Ammon's horn (tissue), 1 donor: ENCODE results near the gene CPSF3.
"Not testable (repeated sequence)": the region's sequence is repeated elsewhere in the genome, so short reads cannot be mapped to it uniquely, and the experiment has no call there.

ENCODE experiments used
- DNase-seq: peaks from one replicate; pipeline ENCODE4 v3.0.0-alpha.2; 2016; ENCODE audit warnings: low spot score

Gene CPSF3

DNA sequence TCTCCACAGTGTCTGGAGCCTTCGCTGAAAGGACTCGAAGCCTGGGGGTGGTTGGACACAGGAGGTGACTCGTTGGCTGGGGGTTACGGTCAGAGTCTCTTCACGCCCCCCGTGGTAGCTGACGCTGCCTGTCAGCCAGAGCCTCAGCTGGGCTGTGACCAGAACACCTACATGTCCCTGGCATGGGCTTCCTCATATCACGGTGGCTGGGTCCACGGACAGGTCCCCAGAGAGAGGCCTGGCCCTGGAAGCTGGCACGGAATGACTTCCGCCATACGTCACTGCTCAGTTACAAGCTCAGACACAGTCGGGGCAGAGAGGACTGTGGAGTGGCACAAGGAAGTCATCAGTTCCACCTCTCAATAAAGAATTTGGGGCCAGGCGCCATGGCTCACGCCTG is 28.6 kb upstream of the CPSF3 start:
- no peak for DNase-seq

DNA sequence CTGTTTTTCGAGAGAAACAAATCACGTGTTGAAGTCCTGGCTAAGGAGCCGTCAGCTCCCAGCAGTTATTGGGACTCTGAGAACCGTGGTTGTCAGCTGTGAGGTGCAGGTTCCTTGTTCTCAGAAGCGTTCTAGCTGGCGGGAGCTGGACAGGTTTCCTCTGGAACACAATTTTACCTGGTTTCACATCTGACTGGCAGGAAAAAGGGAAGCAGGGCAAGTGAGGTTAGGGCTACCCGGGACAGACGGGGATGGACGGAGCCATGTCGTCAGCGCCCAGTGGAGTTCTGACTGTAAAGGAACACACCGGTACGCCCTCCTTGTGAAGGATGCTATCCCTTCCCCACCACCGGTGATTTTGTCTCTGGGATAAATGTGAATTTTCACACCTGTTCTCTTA is 26.3 kb upstream of the CPSF3 start:
- no peak for DNase-seq

DNA sequence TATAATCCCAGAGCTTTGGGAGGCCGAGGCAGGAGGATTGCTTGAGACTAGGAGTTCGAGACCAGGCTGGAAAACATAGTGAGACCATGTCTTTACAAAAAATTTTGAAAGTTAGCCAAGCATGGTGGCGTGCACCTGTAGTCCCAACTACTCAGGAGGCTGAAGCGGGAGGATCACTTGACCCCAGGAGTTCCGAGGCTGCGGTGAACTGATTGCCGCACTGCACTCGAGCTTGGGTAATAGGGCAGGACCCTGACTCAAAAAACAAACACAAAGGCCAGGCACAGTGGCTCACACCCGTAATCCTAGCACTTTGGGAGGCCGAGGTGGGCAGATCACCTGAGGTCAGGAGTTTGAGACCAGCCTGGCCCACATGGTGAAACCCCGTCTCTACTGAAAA is 25.2 kb upstream of the CPSF3 start:
- DNase-seq, result not testable (repeated sequence)

DNA sequence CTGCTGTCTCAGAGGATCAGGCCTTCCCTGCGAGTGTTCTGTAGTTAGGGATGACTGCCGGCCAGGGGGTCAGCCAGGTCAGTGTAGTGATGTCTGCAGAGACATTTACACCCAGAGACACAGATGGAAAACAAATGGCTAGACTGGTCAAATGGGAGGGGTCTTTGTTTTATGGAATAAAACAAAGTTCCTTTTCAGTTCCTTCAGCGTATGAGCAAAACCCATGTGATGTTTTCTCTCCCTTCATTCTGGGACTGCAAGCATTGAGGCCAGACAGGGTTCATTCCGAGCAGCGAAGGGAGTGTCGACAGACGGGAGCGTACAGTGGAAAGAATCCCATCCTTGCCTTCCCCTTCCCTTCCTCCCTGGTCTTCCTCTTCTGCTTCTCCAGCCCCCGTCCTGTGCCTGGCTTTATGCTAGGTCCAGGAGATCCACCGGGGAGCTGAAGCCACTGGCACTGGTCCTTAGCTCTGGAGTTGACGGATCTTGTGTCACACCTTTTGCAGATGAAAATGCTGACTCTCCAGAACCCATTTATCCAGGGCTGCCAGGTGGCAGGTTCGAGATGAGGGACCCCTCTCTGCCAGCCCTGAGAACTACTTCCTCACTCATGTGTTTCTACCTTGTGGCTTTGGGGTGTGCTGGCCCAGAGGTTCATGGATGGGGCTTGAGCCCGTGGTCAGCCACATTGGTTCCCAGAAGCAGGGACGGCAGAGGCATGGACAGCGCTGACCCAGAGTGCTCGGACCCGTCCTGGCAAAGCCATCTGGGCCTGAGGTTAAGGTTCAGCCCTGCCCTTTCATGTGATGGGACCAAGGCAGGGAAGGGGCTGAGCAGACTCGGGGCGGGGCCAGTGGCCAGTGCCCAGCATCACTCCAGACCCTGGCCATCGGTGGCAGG is 24.3 kb upstream of the CPSF3 start:
- DNase-seq, result no peak

DNA sequence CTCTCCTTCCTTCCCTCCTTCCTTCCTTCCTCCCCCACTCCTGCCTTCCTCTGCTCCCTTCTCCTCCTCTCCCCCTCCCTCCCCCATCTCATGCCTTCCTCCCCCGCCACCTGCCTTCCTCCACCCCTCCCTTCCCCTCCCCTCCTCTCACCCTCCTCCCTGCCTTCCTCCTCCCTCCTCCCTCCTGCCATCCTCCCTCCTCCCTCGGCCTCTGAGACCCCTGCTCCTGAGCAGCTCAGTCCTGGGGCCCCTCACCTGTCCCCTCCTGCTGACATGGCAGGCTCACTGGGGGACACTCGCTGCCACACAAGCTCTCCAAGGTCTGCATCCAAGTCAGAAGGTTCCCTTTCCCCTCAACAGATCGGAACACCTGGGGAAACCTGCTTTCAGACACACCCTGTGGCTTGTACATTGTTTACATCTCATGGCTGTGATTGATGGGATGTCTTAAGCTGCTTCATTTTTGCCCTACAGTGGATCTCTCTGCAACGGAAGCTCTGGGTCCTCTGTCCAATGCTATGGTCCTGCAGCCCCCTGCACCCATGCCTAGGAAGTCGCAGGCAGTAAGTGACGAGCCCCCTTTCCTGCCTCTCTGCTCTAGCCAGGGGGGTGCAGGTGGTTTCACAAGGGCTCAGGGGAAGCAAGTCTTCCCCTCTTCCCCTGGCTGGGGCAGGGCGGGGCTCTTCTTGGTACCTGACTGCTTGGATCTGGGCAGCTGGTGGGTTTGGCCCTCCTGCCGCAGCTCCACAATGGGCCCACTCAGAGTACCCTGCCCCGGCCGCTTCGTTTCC is 23.0 kb upstream of the CPSF3 start:
- DNase-seq, result no peak

DNA sequence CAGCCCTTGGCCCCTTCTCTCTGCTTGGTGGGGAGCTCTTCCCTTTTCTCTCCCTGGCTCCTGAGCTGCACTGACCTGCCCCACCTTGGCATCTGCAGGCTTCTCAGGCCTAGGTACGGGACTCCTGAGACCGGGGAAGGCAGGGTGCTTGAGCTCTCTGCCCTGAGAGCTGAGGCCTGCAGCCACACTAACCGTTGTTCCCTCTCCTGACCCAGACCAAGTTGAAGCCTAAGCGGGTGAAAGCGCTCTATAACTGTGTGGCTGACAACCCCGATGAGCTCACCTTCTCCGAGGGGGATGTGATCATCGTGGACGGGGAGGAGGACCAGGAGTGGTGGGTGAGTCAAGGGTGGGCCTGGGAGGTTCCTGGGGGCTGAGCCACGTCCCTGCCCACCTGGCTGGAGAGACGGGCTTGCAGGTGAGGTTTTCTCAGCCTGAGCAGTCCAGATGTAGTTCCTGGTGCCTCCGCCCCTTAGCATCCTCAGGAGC is 22.4 kb upstream of the CPSF3 start:
- no peak for DNase-seq

DNA sequence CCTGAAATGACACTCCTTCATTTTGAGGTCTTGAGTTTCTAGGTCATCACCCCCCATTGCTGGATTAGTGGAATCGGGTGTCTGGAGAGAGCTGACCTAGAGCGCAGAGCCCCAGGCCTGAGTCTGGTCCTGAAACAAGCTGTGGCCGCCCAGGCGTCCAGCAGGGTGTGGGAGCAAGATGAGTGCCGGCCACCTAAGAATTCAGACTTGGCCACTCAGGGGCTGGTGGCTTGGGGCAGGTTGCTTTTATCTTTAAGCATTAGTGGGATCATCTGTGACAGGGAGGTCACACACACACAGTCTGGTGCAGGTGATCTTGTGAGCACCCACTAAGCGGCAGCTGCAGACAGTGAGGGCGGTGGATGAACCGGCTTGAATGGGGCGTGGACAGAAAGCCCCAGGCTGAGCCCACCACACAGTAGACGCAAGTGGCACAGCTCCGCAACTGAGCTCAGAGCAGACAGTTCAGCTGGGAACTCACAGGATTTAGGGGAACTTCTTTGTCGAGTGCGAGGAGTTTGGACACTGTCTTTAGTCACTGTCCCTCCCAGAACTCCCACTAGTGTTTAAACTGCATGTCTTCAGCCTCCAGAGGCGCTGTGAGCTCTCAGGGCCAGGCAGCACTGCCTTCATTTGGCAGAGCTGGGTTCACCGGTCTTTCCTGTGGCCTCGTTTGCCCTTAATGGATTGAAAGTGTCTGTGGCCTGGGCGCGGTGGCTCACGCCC is 21.6 kb upstream of the CPSF3 start:
- DNase-seq, result no peak

DNA sequence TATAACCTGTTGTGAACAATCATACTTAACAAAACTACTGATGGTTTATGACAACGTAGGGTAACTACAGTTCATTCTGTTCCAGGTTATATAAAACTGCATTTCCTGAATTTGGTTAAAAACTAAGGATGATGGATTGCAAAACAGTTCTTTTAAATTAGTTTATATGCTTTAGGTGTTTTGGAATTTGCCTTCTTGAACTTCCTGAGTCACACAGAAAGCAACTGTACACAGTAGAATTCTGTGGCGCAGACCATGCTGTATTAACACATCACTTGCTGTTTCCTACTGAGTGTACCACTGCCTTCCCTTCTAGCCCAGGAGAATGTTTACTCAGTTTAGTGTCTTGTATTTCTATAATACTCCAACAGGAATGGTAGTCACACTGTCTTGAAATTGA is 19.5 kb upstream of the CPSF3 start:
- DNase-seq, result no peak

DNA sequence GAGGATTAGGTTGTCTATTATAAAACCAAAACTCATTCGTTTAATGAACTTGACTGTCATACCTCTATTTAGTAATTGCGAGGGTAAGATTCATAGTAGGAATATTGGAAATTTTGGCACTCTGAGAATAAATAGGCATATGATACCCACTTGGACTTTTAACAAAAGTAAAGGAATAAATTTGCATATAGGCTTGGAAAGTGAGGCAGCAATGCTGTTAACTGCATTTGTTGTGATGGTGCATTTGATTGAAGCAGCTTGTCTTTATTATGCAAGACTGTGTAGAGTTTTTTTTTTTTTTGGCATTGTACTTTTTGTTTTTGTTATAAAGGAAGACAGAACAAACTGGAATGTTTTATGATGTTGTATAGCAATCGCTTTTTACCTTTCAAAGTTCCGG is 19.0 kb upstream of the CPSF3 start:
- no peak for DNase-seq

DNA sequence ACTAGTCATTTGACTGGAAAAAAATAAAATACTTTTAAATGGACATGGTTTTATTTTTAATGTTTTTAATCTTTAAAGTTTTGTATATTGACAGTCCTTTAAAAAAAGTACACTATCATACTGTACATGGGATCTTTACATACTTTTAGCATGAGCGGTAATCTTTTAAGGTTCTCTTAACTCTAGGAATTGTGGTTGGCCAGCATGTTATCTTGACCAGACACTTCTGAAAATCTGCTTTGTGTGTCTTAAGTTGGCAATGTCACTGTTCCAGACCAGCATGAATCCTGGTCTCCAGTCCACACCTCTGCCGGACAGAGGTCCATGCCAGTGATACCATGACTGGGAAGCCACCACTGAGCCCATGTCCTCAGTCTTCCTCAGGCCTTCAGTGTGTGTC is 17.8 kb upstream of the CPSF3 start:
- no peak for DNase-seq

DNA sequence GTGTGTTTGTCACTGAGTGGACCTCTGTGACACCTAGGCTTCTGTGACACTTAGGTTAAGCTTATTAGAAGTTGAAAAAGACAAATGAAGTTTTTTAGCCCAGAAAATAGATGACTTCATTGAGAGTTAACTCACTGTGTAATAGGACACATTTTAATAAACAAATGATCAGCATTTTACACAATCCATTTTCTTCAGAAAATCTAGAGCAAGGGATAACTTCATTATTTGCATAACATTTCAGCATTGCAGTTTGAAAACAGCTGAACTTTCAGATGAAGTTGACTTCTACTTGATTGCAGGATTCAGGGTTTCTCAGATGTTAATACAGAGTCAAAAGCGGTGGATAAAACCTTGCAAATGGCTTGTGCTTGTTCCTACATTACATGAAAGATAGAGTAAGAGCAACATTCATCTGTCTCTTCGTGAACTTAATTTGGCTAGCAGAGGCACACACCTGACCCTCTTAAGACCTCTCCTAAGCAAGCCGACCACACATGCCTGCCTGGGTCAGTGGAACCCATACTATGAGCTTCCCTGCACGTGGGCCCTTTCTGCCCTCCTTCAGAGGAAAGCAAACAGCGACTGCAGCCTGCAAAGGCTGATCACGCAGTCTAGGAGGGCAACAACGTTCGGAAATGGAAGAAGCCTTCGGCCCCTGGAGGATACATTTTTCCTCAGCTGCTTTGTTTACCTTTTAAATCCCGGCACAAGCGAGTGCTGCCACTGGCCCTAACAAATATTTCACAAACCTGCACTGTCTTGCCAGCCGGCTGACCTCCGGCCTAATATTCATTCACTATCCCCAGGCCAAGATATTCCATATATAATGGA is 16.7 kb upstream of the CPSF3 start:
- no peak for DNase-seq

DNA sequence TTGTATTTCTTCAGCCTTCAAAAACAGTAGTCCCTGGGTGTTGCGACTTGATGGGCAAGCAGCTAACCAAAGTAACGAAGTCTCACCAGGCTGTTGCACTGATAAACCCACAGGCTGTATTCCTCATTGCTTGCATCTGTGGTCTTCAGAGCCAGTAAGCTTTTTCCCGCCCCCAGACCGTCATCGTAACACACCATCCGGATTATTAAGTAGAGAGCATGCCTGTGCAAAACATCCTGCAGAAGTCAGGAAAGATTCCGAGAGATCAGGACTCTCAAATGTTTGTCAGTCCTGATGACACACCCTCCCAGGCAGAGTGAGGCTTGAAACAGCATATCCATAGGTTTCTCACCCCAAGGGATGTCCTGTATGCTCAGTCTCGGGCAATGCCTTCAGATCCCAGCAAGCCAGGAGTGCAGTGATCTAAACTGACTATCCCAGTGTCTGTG is 16.1 kb upstream of the CPSF3 start:
- no peak for DNase-seq

DNA sequence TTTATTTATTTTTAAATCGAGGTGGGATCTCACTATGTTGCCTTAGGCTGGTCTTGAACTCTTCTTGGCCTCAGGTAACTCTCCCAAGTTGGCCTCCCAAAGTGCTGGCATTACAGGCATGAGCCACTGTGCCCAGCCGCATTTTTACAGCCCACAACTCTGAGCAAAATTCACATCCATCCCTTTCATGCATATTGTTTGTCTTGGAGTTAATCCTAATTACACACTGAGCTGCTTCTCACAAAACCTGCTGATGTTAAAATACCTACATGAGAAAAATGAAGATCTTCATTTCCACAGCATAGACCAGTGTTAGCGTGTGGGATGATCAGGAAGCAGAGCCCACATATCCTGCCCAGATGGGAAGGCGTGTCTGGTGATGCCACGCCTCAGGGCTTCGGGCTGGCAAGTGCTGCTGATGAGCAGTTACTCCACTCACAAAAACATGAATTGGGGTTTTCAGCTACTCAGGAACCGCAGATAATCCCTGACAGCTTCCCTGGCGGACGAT is 14.8 kb upstream of the CPSF3 start:
- peak; percentile 68 for DNase-seq

DNA sequence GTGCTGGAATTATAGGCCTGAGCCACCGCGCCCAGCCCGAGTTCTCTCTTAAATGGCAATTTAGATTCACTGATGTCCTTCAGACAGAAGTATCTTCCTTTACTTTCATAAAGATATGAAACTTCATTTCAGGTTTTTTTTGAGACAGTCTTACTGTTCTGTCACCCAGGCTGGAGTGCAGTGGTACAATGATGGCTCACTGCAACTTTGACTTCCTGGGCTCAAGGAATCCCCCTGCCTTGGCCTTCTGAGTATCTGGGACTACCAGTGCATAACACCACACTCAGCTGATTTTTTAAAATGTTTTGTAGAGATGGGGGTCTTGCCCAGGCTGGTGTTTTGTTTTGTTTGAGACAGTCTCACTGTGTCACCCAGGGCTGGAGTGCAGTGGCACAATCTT is 13.3 kb upstream of the CPSF3 start:
- no peak for DNase-seq

DNA sequence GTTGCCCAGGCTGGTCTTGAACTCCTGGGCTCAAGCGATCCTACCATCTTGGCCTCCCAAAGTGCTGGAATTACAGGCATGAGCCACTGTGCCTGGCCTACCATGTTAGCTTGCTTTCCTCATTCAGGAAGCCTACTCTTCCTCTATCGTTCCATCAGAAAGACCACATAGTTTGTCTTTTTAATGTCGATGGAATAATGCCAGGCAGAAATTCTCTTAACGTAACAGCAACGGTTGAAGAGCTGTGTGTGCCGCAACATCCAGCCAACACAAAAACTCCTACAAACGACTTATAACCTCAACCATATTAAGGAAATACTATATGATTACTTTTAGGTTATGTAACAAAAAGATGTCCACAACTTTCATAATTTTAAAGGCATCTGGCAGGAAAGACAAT is 10.7 kb upstream of the CPSF3 start:
- no peak for DNase-seq

DNA sequence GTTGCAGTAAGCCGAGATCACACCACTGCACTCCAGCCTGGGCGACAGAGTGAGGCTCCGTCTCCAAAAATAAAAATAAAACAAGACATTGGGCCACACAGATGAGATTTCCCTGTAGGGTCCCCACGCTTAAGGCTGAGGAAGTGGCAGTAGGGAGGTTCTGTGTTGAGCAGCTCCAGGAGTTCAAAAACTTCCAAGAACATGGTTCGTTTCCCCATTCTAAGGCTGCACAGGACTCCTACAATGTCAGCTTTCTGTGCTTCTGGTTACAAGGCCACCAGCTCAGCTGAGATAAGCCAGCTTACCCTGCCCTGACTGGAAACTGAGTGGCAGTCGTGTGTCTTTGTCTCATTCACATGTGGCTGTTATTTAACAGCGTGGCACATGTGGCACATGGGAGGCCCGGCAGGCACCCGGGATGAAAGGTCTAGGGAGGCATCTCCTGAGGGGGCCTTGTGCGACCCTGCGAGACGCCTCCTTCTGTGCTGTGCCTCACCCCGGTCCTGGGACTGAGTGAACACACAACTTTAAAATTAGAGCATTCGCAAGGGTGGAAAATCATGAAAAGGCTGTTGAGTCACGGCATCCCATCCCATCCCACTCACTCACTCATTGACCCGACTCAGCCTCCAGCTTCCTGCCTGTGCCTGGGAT is 7.8 kb upstream of the CPSF3 start:
- DNase-seq, result no peak

DNA sequence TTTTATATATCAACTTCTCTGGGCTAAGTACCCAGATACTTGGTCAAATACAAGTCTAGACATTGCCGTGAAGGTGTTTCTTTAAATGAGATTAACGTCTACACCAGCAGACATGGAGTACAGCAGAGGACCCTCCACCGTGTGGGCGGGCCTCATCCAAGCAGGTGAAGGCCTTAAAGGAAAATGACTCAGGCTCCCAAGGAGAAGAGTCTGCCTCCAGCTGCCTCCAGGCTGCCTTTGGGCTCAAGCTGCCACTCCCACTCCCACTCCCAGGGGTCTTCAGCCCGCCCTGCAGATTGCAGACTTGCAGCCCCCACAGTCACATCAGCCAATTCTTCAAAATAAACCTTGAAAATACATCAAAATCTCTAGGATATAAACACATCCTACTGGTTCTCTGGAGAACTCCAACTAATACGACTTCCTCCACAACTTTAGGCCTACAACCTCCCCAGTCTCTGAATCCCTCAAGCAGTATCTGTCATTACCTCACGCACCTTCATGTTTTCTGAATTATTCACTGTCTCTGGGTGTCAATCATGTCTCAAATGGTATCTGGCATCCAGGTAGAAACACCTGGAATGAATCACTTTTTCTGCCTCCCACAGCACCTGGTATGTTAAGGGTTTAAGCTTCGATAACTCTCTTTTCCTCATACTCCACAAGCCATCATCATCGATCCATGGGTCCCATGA is 7.0 kb upstream of the CPSF3 start:
- no peak for DNase-seq

DNA sequence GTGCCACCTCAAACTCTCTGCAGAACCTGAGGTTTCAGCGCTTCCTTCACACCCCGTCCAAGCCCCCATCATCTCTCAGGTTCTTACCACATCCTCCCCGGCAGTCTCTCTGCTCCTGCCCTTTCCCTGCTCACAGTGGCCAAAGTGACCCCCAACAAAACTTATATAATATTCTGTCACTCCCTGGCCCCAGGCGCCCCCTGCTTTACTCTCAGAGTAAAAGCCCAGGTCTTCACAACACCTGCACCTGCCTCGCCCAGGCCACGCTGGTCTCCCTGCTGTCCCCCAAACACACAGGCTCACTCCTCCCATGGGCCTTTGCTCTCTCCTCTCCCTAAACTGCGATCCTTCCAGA is 6.5 kb upstream of the CPSF3 start:
- no peak for DNase-seq

DNA sequence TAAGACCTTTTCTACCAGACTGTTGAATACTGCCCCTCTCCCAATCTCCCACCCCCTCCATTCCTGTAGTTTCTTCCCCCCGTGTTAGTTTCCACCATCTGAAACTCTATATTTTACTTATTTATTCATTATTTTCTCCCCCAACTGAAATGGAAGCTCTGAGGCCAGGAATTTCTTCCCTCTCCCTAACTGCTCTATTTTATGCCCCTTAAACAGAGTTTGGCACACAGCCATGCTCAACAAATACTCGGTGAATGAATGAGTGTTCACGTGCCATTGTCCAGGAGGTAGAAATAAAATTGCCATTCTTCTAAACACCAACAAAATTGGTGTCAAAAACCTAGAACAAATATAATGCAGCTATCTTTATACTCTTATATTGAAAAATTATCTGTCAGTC is 5.7 kb upstream of the CPSF3 start:
- no peak for DNase-seq

DNA sequence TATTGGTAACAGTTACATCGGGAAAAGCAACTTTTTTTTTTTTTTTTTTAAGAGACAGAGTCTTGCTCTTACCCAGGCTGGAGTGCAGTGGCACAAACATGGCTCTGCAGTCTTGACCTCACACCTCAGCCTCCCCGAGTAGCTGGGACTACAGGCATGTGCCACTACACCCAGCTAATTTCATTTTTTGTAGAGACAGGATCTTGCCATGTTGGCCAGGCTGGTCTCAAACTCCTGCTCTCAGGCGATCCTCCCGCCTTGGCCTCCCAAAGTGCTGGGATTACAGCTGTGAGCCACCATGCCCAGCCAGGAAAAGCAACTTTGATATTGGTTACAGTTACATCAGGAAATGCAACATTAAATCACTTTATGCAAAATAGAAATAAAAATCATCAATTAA is 4.7 kb upstream of the CPSF3 start:
- no peak for DNase-seq
